PFSK-1 (cell line): Measurements from ENCODE around the gene BSND.

Source experiments
- FOXP2 ChIP-seq: optimal IDR thresholded peaks from 2 replicates; pipeline ENCODE3; 2011; ENCODE audit warnings: borderline replicate concordance, control low read depth, inconsistent platforms; ENCODE audit not compliant: insufficient read depth; ENCODE audit errors: extremely low read length, extremely low read depth
- TAF1 ChIP-seq: IDR thresholded peaks from 2 replicates; pipeline ENCODE4 v1.6.1; 2012; ENCODE audit warnings: low read length, control low read depth, borderline replicate concordance; ENCODE audit not compliant: insufficient read depth

DNA sequence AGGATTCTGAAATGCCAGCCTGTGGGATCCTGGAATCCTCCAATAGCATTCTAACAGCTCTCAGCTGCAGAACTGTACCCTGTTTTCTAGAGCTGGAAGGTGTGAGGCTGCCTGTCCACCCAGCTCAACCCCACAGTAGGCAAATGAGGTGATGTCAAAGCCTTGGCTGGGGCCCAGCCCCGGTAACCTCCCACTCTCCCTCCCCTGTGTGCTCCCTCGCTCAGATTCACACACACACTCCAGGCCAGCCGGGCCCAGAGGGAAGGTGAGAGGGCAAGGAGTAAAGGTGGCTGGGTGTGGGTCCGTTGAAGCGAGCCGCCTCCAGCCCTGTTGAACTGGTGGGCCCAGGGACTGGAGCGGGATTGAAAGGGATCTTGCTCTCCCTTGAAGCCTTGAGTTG is at the start of gene BSND:
- no peak for TF ChIP-seq TAF1
- no peak for TF ChIP-seq FOXP2
